ENCODE results near the gene LYST. TPM values are rescaled to one million over a fixed set of nuclear protein-coding genes. Genes with fewer than 3 reads are reported as not detected.

Gene LYST
- total RNA-seq, 1 donor from 2014 or later, result 10.3 TPM

DNA sequence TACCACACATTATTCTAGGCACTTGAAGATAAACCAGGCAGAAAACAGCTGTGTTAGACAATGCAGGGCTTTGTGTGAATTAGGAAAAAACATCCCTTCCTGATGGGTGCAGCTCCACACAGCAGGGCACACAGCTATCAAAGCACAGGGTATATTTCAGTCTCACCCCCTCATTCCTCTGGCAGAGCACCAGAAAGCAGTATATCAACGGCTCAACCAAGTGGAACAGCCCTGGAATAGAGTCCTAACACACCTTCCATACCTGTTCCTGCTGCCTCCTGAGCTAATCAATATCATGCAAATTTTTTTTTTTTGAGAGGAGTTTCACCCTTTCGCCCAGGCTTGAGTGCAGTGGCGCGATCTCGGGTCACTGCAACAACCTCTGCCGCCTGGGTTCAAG, 32.1 kb downstream of the LYST start:
- peaks cover 24% of the 10 kb centered on the region for H3K4me1 ChIP-seq
- no peak for TF ChIP-seq CTCF (IDR thresholded peaks at IDR 0.05; ENCODE audit: borderline replicate concordance)
- no peaks in the 10 kb centered on the region for H3K27me3 ChIP-seq (ENCODE audit: low read depth)
- H3K9me3 ChIP-seq (replicated peaks), result no peaks in the 10 kb centered on the region
- peaks cover 3% of the 10 kb centered on the region for H3K36me3 ChIP-seq
- intact Hi-C loops (cut with micrococcal nuclease), result no loop called here
- no peak overlapping the region for H3K27ac ChIP-seq (replicated peaks)
- DNase-seq, result no peak
- H3K4me3 ChIP-seq, result no peak overlapping the region

- Histone ChIP-seq H3K9me3 (replicated peaks) (no peaks in the 10 kb centered on the region), H3K27ac (replicated peaks) (no peak overlapping the region), H3K27me3 (ENCODE audit: low read depth) (no peaks in the 10 kb centered on the region), H3K4me3 (no peak overlapping the region), H3K4me1 (peaks cover 24% of the 10 kb centered on the region), H3K36me3 (peaks cover 17% of the 10 kb centered on the region)
- intact Hi-C loops (cut with micrococcal nuclease), result no loop called here
- no peak for DNase-seq
- no peak for TF ChIP-seq CTCF (IDR thresholded peaks at IDR 0.05; ENCODE audit: borderline replicate concordance)
Observed at GRCh38 chr1:235832011-235832410, 34.7 kb downstream of the LYST start.

DNA sequence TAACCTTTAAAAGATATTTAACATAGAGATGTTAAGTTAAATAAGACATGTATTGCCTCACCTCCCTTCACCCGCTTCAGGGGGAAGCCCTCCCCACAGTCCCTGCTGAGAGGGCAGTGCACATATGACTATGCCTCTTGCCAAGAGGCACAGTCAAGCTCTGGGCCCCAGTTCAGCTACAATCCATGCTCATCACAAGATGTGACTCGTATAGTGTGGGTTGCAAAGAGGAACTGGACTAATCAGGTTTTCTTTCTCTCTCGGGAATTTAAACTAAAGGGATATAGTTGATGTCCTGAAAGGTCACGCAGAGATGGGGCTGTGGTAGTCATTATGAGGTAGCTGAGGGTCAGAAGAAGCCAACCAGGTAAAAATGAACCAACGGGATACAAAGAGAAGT, 35.6 kb downstream of the LYST start:
- Histone ChIP-seq H3K4me1 (peaks cover 24% of the 10 kb centered on the region), H3K27ac (replicated peaks) (no peak overlapping the region), H3K27me3 (ENCODE audit: low read depth) (no peaks in the 10 kb centered on the region), H3K9me3 (replicated peaks) (no peaks in the 10 kb centered on the region), H3K4me3 (no peak overlapping the region), H3K36me3 (peaks cover 22% of the 10 kb centered on the region)
- DNase-seq, result peak; percentile 24
- no peak for TF ChIP-seq CTCF (IDR thresholded peaks at IDR 0.05; ENCODE audit: borderline replicate concordance)
- intact Hi-C loops (cut with micrococcal nuclease), result no loop called here

- Histone ChIP-seq H3K4me1 (peaks cover 6% of the 10 kb centered on the region), H3K9me3 (replicated peaks) (no peaks in the 10 kb centered on the region), H3K27ac (replicated peaks) (no peak overlapping the region), H3K36me3 (peaks cover 23% of the 10 kb centered on the region), H3K27me3 (ENCODE audit: low read depth) (no peaks in the 10 kb centered on the region), H3K4me3 (no peak overlapping the region)
- no peak for DNase-seq
- TF ChIP-seq CTCF (IDR thresholded peaks at IDR 0.05; ENCODE audit: borderline replicate concordance), result no peak
- intact Hi-C loops (cut with micrococcal nuclease), result no loop called here
Observed at GRCh38 chr1:235826102-235826854, 40.4 kb downstream of the LYST start.

DNA sequence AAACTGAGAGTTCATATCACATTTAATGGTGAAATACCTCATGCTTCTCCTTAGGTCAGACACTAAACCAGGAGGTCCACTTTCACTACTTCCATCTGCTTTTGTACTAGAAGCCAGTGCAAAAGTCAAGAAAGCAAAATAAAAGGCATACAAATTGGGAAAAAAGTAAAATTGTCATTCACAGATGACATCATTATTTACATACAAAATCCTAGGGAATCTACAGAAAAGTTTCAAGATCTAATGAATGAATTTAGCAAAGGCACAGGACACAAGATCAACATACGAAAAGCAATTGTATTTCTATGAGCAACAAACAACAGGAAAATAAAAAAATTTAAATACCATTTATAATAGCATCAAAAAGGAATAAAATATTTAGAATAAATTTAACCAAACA, 41.5 kb downstream of the LYST start:
- Histone ChIP-seq H3K27ac (replicated peaks) (no peak overlapping the region), H3K27me3 (ENCODE audit: low read depth) (no peaks in the 10 kb centered on the region), H3K36me3 (peaks cover 23% of the 10 kb centered on the region), H3K4me1 (no peaks in the 10 kb centered on the region), H3K4me3 (no peak overlapping the region), H3K9me3 (replicated peaks) (no peaks in the 10 kb centered on the region)
- intact Hi-C loops (cut with micrococcal nuclease), result no loop called here
- no peak for DNase-seq
- TF ChIP-seq CTCF (IDR thresholded peaks at IDR 0.05; ENCODE audit: borderline replicate concordance), result no peak

Measured in left ventricle myocardium inferior (tissue), 1 donor.